SK-N-SH (cell line): ENCODE measurements around the gene BORA. TPM values are rescaled to one million over a fixed set of nuclear protein-coding genes. Genes with fewer than 3 reads are reported as not detected.

ENCODE experiments used
- CTCF ChIA-PET: fragments of 300-600, 350-600 bp; formaldehyde crosslinking; extraction: SDS; loops from one replicate; lab custom pipeline; 2021; lab: Yijun Ruan, JAX
- POLR2A ChIA-PET: fragments of 350-600 bp; sonication (Branson Sonifier 250); formaldehyde crosslinking; extraction: SDS; loops from one replicate; lab custom pipeline; 2020; ENCODE audit warnings: antibody characterized with exemption, inconsistent platforms; lab: Yijun Ruan, JAX
- DNase-seq: peaks from one replicate; pipeline ENCODE4 v3.0.0; 2012
- H2AFZ ChIP-seq: fragments of 200-600 bp; sonication (generic); 2 replicates; pipeline ENCODE4 v1.8.1; 2016; ENCODE audit warnings: antibody characterized with exemption, mild to moderate bottlenecking, low read depth
- H3F3A ChIP-seq: fragments of 200-600 bp; sonication (generic); replicated peaks from 2 replicates; pipeline ENCODE3; 2016; ENCODE audit warnings: antibody characterized with exemption, mild to moderate bottlenecking; ENCODE audit not compliant: insufficient read depth
- H3K27ac ChIP-seq, 2 experiments: fragments of 200-500 bp in 1 of 2; fragments of 200-600 bp in 1 of 2; sonication (Bioruptor generic) in 1 of 2; sonication (generic), shearing (Covaris generic) in 1 of 2; 2 replicates each; pipeline versions ENCODE4 v1.5.1 to v1.6.1; 2014 to 2016; ENCODE audit warnings: low read depth in 2 of 2, inconsistent platforms in 1 of 2, low read length in 1 of 2, mild to moderate bottlenecking in 1 of 2, mixed read lengths in 1 of 2
- H3K27me3 ChIP-seq: fragments of 200-600 bp; sonication (generic), shearing (Covaris generic); 2 replicates; pipeline ENCODE4 v1.6.1; 2016; ENCODE audit warnings: mixed run types; ENCODE audit not compliant: insufficient read depth
- H3K36me3 ChIP-seq, 2 experiments: fragments of 200-500 bp in 1 of 2; fragments of 200-600 bp in 1 of 2; sonication (Bioruptor generic) in 1 of 2; sonication (generic) in 1 of 2; replicated peaks in 1 of 2; 2 replicates each; pipeline versions ENCODE3 to v1.5.1; 2014 to 2016; ENCODE audit warnings: low read length in 1 of 2, mild to moderate bottlenecking in 1 of 2; ENCODE audit not compliant: insufficient read depth in 2 of 2, control insufficient read depth in 1 of 2
- H3K4me1 ChIP-seq, 2 experiments: fragments of 200-500 bp in 1 of 2; fragments of 200-600 bp in 1 of 2; sonication (Bioruptor generic) in 1 of 2; sonication (generic), shearing (Covaris generic) in 1 of 2; 2 replicates each; pipeline versions ENCODE4 v1.5.1 to v1.6.1; 2014 to 2016; ENCODE audit warnings: low read depth in 1 of 2, low read length in 1 of 2, mixed run types in 1 of 2; ENCODE audit not compliant: insufficient read depth in 2 of 2, control insufficient read depth in 1 of 2
- H3K4me2 ChIP-seq: fragments of 200-600 bp; sonication (generic), shearing (Covaris generic); 2 replicates; pipeline ENCODE4 v1.6.1; 2017; ENCODE audit warnings: mixed run types
- H3K4me3 ChIP-seq, 2 experiments: fragments of 200-500 bp in 1 of 2; fragments of 200-600 bp in 1 of 2; sonication (Bioruptor generic) in 1 of 2; sonication (generic), shearing (Covaris generic) in 1 of 2; 2 replicates each; pipeline versions ENCODE4 v1.5.1 to v1.8.1; 2014 to 2016; ENCODE audit warnings: low read depth in 2 of 2, inconsistent platforms in 1 of 2, low read length in 1 of 2, mild to moderate bottlenecking in 1 of 2, mixed read lengths in 1 of 2, moderate library complexity in 1 of 2
- H3K79me2 ChIP-seq: fragments of 200-600 bp; sonication (generic); 2 replicates; pipeline ENCODE4 v1.8.1; 2017; ENCODE audit warnings: mild to moderate bottlenecking; ENCODE audit not compliant: insufficient read depth
- H3K9ac ChIP-seq: fragments of 200-600 bp; sonication (generic); 2 replicates; pipeline ENCODE4 v1.6.1; 2017; ENCODE audit warnings: mixed run types
- H3K9me2 ChIP-seq: fragments of 200-600 bp; sonication (generic); 2 replicates; pipeline ENCODE4 v1.6.1; 2017; ENCODE audit warnings: mixed run types
- H3K9me3 ChIP-seq: fragments of 200-600 bp; sonication (generic); 2 replicates; pipeline ENCODE4 v1.6.1; 2017; ENCODE audit warnings: mixed run types, mild to moderate bottlenecking, moderate library complexity
- H4K20me1 ChIP-seq: fragments of 200-600 bp; sonication (generic); 2 replicates; pipeline ENCODE4 v1.6.1; 2017; ENCODE audit warnings: mild to moderate bottlenecking, mixed run types; ENCODE audit not compliant: insufficient read depth
- CHD2 ChIP-seq: fragments of 150-350 bp; IDR thresholded peaks from 2 replicates; pipeline ENCODE4 v1.6.1; 2018; ENCODE audit warnings: low read length; ENCODE audit not compliant: partially characterized antibody
- ELF1 ChIP-seq: IDR thresholded peaks from 2 replicates; pipeline ENCODE4 v1.4.0; 2012
- EZH2phosphoT487 ChIP-seq: fragments of 200-600 bp; sonication (generic); IDR thresholded peaks from 2 replicates; pipeline ENCODE4 v1.6.1; 2017; ENCODE audit warnings: low read depth, mixed run types, mild to moderate bottlenecking, antibody characterized with exemption, moderate library complexity, borderline replicate concordance
- FOSL2 ChIP-seq: IDR thresholded peaks from 2 replicates; pipeline ENCODE4 v1.4.0; 2012; ENCODE audit warnings: low read depth, mild to moderate bottlenecking, moderate library complexity, borderline replicate concordance
- FOXJ3 ChIP-seq: sonication (generic); formaldehyde crosslinking; IDR thresholded peaks from 2 replicates; pipeline ENCODE4 v1.5.1; 2020; ENCODE audit warnings: mild to moderate bottlenecking, missing genetic modification reagents
- FOXM1 ChIP-seq: IDR thresholded peaks from 2 replicates; pipeline ENCODE4 v1.4.0; 2012; ENCODE audit warnings: low read depth, mild to moderate bottlenecking
- GABPA ChIP-seq: IDR thresholded peaks from 2 replicates; pipeline ENCODE4 v1.4.0; 2012; ENCODE audit warnings: low read depth, mild to moderate bottlenecking
- GATA2 ChIP-seq: sonication (generic); formaldehyde crosslinking; IDR thresholded peaks from 2 replicates; pipeline ENCODE4 v1.5.0; 2020; ENCODE audit warnings: mild to moderate bottlenecking, missing genetic modification reagents
- MEF2A ChIP-seq: IDR thresholded peaks from 2 replicates; pipeline ENCODE4 v1.4.0; 2012; ENCODE audit warnings: low read depth, borderline replicate concordance
- MXI1 ChIP-seq: IDR thresholded peaks from 2 replicates; pipeline ENCODE4 v1.6.1; 2012; ENCODE audit warnings: mild to moderate bottlenecking, low read depth, low read length, improper control_type of control experiment
- NRF1 ChIP-seq: IDR thresholded peaks from 2 replicates; pipeline ENCODE4 v1.6.1; 2012; ENCODE audit warnings: low read depth, mild to moderate bottlenecking, low read length
- RXRA ChIP-seq: IDR thresholded peaks from 2 replicates; pipeline ENCODE4 v1.4.0; 2012; ENCODE audit warnings: low read depth, mild to moderate bottlenecking, borderline replicate concordance
- SIN3A ChIP-seq: IDR thresholded peaks from 2 replicates; pipeline ENCODE4 v1.6.1; 2012; ENCODE audit warnings: low read depth, mild to moderate bottlenecking, low read length, moderate library complexity, borderline replicate concordance
- SMC3 ChIP-seq: IDR thresholded peaks from 2 replicates; pipeline ENCODE4 v1.6.1; 2012; ENCODE audit warnings: low read depth, low read length, improper control_type of control experiment
- TCF12 ChIP-seq: IDR thresholded peaks from 2 replicates; pipeline ENCODE4 v1.4.0; 2012
- TEAD4 ChIP-seq: IDR thresholded peaks from 2 replicates; pipeline ENCODE4 v1.4.0; 2012; ENCODE audit warnings: mild to moderate bottlenecking, borderline replicate concordance; ENCODE audit not compliant: insufficient read depth
- WGBS: methylation state at CpG from one replicate; pipeline ENCODE4 v1.1.6; 2017; ENCODE audit warnings: low lambda C conversion rate; 5-methylcytosine and 5-hydroxymethylcytosine counted together
- polyA plus RNA-seq, 3 experiments: library from polyadenylated mRNA; depleted of rRNA; stranded (reverse); fragments of >200 nt; gene quantifications; 2 replicates each; pipeline ENCODE4 v1.2.3, GENCODE V29; 2012

BORA gene
- polyA plus RNA-seq, 1 of the 3 experiments (the other 2 are of a cell fraction), result 1.4 TPM

DNA sequence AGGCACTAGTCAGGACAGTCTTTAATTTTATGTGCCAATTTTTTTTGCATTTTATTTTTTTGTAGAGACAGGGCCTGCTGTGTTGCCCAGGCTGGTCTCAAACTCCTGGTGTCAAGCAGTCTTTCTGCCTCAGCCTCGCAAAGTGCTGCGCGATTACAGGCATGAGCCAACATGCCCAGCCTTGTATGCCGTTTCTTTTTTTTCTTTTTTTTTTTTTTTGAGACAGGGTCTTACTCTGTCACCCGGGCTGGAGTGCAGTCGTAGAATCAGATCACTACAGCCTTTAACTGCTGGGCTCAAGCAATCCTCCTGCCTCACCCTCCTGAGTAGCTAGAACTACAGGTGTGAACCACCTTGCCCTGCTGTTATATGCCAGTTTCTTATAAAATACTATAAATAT is 26.4 kb downstream of the BORA start:
- H3K9ac ChIP-seq, result no peak overlapping the region
- no peak for DNase-seq
- no peak for TF ChIP-seq GABPA
- no peak for TF ChIP-seq TEAD4
- no peak for TF ChIP-seq ELF1
- no peak for TF ChIP-seq RXRA
- no peak for TF ChIP-seq FOXM1
- TF ChIP-seq GATA2 (CRISPR knock-in tag), result no peak
- no peak for TF ChIP-seq MEF2A
- no peak for TF ChIP-seq SMC3
- TF ChIP-seq FOSL2, result no peak
- TF ChIP-seq NRF1, result no peak
- TF ChIP-seq MXI1, result no peak
- CTCF ChIA-PET, result no interaction called here
- POLR2A ChIA-PET, result no interaction called here
- H3K36me3 ChIP-seq, result peaks cover 73 to 77% of the 10 kb centered on the region in 2 experiments
- H3K79me2 ChIP-seq, result peaks cover 43% of the 10 kb centered on the region
- no peaks in the 10 kb centered on the region for H4K20me1 ChIP-seq
- H3K9me3 ChIP-seq, result no peaks in the 10 kb centered on the region
- H3F3A ChIP-seq, result peaks cover 16% of the 10 kb centered on the region
- no peak overlapping the region for H3K4me2 ChIP-seq
- H2AFZ ChIP-seq, result no peak overlapping the region
- no peaks in the 10 kb centered on the region for H3K27me3 ChIP-seq
- H3K4me1 ChIP-seq, result no peaks in the 10 kb centered on the region
- 85% methylated on average over 6 of the region's 6 CpGs for WGBS
- peak overlapping the region in 1 of 2 experiments; percentile 12; a peak in 1 of 4 replicates for H3K27ac ChIP-seq
- no peak overlapping the region for H3K4me3 ChIP-seq
- no peaks in the 10 kb centered on the region for H3K9me2 ChIP-seq

DNA sequence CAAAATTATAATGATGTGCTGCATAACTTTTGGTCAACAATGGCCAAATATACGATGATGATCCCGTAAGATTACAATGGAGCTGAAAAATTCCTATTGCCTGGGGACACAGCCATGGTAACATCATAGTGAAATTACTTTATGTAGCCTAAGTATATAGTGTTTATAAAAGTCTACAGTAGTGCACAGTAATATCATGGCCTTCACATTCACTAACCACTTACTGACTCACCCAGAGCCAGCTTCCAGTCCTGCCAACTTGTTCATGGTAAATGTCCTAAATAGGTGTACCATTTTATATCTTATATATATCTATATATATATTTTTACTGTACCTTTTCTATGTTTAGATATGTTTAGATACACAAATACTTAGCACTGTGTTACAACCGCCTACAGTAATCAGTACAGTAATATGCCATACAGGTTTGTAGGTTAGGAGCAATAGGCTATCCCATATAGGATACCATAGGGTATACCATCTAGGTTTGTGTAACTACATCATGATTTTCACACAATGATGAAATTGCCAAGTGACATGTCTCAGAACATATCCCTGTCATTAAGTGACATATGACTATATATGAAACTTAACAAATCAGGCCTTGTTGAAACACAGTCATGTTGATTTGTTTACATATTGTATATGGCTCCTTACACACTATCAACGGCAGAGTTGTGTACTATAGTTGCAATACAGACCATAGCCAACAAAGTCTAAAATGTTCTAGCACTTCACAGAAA is 30.2 kb downstream of the BORA start:
- Histone ChIP-seq H3F3A (peaks cover 34% of the 10 kb centered on the region), H3K36me3 (peaks cover 78 to 86% of the 10 kb centered on the region in 2 experiments), H3K4me1 (no peaks in the 10 kb centered on the region), H3K27me3 (no peaks in the 10 kb centered on the region), H3K27ac (no peak overlapping the region), H3K79me2 (peaks cover 14% of the 10 kb centered on the region), H2AFZ (no peak overlapping the region), H3K9me2 (no peaks in the 10 kb centered on the region), H4K20me1 (no peaks in the 10 kb centered on the region), H3K9ac (no peak overlapping the region), H3K4me3 (no peak overlapping the region), H3K9me3 (no peaks in the 10 kb centered on the region), H3K4me2 (no peak overlapping the region)
- 74% methylated on average over 4 of the region's 4 CpGs for WGBS
- POLR2A ChIA-PET, result no interaction called here
- TF ChIP-seq TCF12, result no peak
- CTCF ChIA-PET, result interaction anchor here (0.8 kb wide), 1 partner anchor 14 kb away, joined by 3 read pairs; no protein-coding TSS in a partner anchor
- no peak for DNase-seq

DNA sequence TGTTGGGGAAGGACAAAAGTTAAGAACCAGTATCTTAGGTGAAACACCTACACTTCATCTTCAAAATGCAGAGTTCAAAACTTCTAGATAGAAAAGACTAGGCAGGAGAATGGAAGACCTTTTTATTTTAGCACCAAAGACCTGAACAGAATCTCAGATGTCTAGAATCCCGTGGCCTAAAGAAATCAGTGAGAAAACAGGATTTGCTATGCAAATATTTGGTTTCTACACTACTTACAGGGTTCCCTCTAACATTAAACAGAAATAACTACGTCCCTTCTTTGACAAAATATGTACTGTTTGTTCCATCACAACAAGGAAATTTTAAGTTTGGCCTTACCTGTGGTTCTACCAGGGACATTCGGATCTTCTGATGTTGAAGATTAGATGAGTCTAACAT is 32.5 kb downstream of the BORA start:
- POLR2A ChIA-PET, result no interaction called here
- 0 out of 2 replicates have a peak, but pooled peaks cover 3% of the 10 kb centered on the region for H3K79me2 ChIP-seq
- H3K27ac ChIP-seq, result no peak overlapping the region
- H3K9me2 ChIP-seq, result no peaks in the 10 kb centered on the region
- H3K27me3 ChIP-seq, result no peaks in the 10 kb centered on the region
- H3K36me3 ChIP-seq, result peaks cover 89 to 90% of the 10 kb centered on the region in 2 experiments
- TF ChIP-seq CHD2, result no peak
- no peak for TF ChIP-seq FOSL2
- TF ChIP-seq EZH2phosphoT487, result no peak
- TF ChIP-seq FOXJ3 (CRISPR knock-in tag), result no peak
- no peak for TF ChIP-seq SIN3A
- TF ChIP-seq MEF2A, result no peak
- no peak overlapping the region for H3K4me3 ChIP-seq
- no peak for DNase-seq
- no peak overlapping the region for H3K9ac ChIP-seq
- H4K20me1 ChIP-seq, result no peaks in the 10 kb centered on the region
- no peak overlapping the region for H2AFZ ChIP-seq
- H3K4me2 ChIP-seq, result no peak overlapping the region
- WGBS, result 95% methylated on average over 3 of the region's 3 CpGs
- CTCF ChIA-PET, result no interaction called here
- H3F3A ChIP-seq, result peaks cover 30% of the 10 kb centered on the region
- no peaks in the 10 kb centered on the region for H3K4me1 ChIP-seq
- no peaks in the 10 kb centered on the region for H3K9me3 ChIP-seq
